H1 (cell line): ENCODE data around the gene ARHGAP26. TPM values are rescaled to one million over a fixed set of nuclear protein-coding genes. Genes with fewer than 3 reads are reported as not detected.

Experiments
- BACH1 ChIP-seq: IDR thresholded peaks from 2 replicates; pipeline ENCODE4 v1.6.1; 2012; ENCODE audit warnings: low read length, improper control_type of control experiment
- E2F6 ChIP-seq: IDR thresholded peaks from 2 replicates; pipeline ENCODE4 v1.6.1; 2012; ENCODE audit warnings: inconsistent platforms
- EGR1 ChIP-seq: IDR thresholded peaks from 2 replicates; pipeline ENCODE4 v1.6.1; 2011; ENCODE audit warnings: low read depth, low read length, borderline replicate concordance
- RXRA ChIP-seq: IDR thresholded peaks from 2 replicates; pipeline ENCODE4 v1.6.1; 2011; ENCODE audit warnings: low read depth, mild to moderate bottlenecking, low read length, moderate library complexity; ENCODE audit not compliant: insufficient read depth
- polyA plus RNA-seq, 7 experiments: library from polyadenylated mRNA; depleted of rRNA in 3 of 7; stranded (reverse) in 5 of 7; unstranded in 2 of 7; fragments of >200 nt in 5 of 7; fragments of 200-250 nt in 2 of 7; gene quantifications; 1 replicate in 5 of 7; 2 replicates in 1 of 7; 4 replicates in 1 of 7; pipeline versions ENCODE4 v1.2.1 to v1.2.3, GENCODE V29; 2011 to 2013; ENCODE audit warnings: missing spikeins in 2 of 7, mixed read lengths in 2 of 7
- total RNA-seq: library from RNA; stranded (reverse); fragmentation: NEBNext Ultra II Directional; extraction: Animal tissue kit (Norgen Biotek cat#: 25700); gene quantifications from 2 replicates; pipeline ENCODE4 v1.2.1, GENCODE V29; 2021

The ARHGAP26 gene
- total and polyA plus RNA-seq, 2 of the 8 experiments (the other 6 are each of a cell fraction or from before 2014, with no cell fraction given) = 7.1 to 24.8 TPM

- no peak for TF ChIP-seq E2F6
- TF ChIP-seq BACH1 = no peak
- no peak for TF ChIP-seq EGR1
- TF ChIP-seq RXRA = no peak
Observed at GRCh38 chr5:142821034-142821732, 51.0 kb downstream of the ARHGAP26 start (continued).
